Measurements from ENCODE around the gene GNAI3. TPM values are rescaled to one million over a fixed set of nuclear protein-coding genes. Genes with fewer than 3 reads are reported as not detected.

GNAI3 gene
- total RNA-seq, 6 donors from 2014 or later, result 2.2 to 9.0 (median 6.0) TPM

DNA sequence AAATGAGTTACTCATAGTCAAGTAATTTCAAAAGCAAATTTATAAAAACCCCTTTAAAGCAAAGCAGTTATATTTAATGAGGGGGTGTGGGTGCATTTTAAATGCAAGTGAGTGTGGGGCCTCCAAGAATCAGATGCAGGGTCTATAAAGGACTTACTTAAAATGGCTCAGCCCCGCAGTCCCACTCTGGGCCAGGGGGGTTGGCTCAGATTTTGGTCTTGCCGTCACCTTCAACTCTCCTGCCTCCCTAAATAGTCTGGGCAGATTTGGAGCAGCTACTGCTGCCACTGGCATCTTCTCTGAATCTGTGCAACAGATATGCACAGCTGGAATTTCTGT, 87.4 kb downstream of the GNAI3 start:
- H3K4me1 ChIP-seq, result peaks cover 0 to 8% (median 6%) of the 10 kb centered on the region in 4 donors
- DNase-seq (no peak), ATAC-seq (ENCODE audit: low FRiP score in 2 of 2) (no peak)
- WGBS, 2 donors, result 76 to 93% methylated on average over 2 of the region's 2 CpGs
- H3K27ac ChIP-seq, result no peak overlapping the region
- no peaks in the 10 kb centered on the region for H3K27me3 ChIP-seq
- no peak overlapping the region for H3K4me3 ChIP-seq
- TF ChIP-seq POLR2A (IDR thresholded peaks at IDR 0.05), result no peak
- TF ChIP-seq EP300 (IDR thresholded peaks at IDR 0.05), result no peak
- TF ChIP-seq POLR2AphosphoS5 (IDR thresholded peaks at IDR 0.05), result no peak
- no peak for TF ChIP-seq CTCF (IDR thresholded peaks at IDR 0.05)
- H3K36me3 ChIP-seq, result peaks cover 6 to 12% (median 10%) of the 10 kb centered on the region in 4 donors
- no peaks in the 10 kb centered on the region for H3K9me3 ChIP-seq

DNA sequence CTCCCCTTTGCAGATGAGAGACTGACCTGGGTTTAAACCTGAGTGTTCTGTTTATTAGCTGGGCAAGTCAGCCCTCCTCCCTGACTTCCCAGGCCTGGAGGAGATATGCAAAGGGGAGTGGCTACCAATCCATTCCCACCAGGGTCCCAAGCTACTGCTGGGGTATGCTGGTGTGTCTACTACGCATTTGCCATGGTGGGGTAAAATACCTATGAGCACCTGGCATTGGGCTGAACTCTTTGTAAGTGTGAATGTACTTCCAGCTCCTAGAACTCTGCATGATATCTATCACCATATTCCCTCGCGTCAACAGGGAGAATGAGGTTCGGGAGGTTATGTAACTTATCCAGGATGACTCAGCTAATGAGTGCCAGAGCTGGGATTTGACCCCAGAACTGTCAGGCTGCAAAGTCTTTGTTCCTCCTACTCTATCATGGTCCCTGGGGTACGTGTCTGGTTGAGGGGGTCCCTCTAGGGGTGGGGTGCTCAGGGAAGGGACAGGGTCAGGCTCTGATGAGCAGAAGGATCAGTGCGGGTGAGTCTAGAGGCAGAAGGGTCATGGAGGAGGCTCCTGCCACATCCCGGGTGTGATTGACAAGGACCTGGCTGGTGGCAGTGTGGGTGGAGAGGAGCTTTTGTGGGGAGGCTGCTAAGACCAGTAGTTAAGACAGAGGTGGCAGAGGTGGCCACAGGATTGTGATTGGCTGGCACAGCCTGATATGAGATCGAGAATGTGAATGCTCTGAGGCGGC, 88.0 kb downstream of the GNAI3 start:
- 67 to 76% methylated on average over 5 to 9 of the region's 9 CpGs for WGBS, 2 donors
- Histone ChIP-seq H3K27me3 (no peaks in the 10 kb centered on the region), H3K4me3 (no peak overlapping the region), H3K4me1 (peaks cover 0 to 8% (median 6%) of the 10 kb centered on the region in 4 donors), H3K9me3 (no peaks in the 10 kb centered on the region), H3K27ac (no peak overlapping the region), H3K36me3 (peaks cover under 1 to 6% (median 5%) of the 10 kb centered on the region in 4 donors)
- ATAC-seq (ENCODE audit: low FRiP score in 2 of 2) (peak in 1 of 2 donors; percentile 62), DNase-seq (no peak)
- TF ChIP-seq EP300 (IDR thresholded peaks at IDR 0.05), result no peak
- TF ChIP-seq CTCF (IDR thresholded peaks at IDR 0.05), result no peak

DNA sequence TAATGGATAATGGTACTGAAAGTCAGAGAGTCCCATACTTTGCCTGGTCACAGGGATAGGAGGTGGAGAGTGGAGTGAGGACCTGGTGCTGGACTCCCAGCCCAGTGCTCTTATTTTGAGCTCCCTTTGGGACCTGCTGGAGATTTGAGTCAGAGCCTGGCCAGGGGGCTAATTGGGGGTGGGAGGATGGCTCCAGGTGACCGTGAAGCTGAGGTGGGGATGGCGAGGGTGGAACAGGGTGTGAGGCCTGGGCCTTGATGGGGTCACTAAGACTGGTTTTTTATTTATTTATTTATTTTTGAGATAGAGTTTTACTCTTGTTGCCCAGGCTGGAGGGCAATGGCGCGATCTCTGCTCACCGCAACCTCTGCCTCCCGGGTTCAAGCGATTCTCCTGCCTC, 89.0 kb downstream of the GNAI3 start:
- H3K27me3 ChIP-seq, result no peaks in the 10 kb centered on the region
- no peak overlapping the region for H3K4me3 ChIP-seq
- TF ChIP-seq EP300 (IDR thresholded peaks at IDR 0.05) (no peak), CTCF (IDR thresholded peaks at IDR 0.05) (no peak), POLR2AphosphoS5 (IDR thresholded peaks at IDR 0.05) (no peak), POLR2A (IDR thresholded peaks at IDR 0.05) (no peak)
- 94 to 95% methylated on average over 7 of the region's 7 CpGs for WGBS, 2 donors
- no peak for ATAC-seq (ENCODE audit: low FRiP score in 2 of 2)
- H3K36me3 ChIP-seq, result no peaks in the 10 kb centered on the region
- no peak for DNase-seq
- H3K27ac ChIP-seq, result no peak overlapping the region
- peaks cover 0 to 8% (median 6%) of the 10 kb centered on the region in 4 donors for H3K4me1 ChIP-seq
- no peaks in the 10 kb centered on the region for H3K9me3 ChIP-seq

GRCh38 chr1:109639063-109639840, 90.8 kb downstream of the GNAI3 start:
- no peak for TF ChIP-seq EP300 (IDR thresholded peaks at IDR 0.05)
- TF ChIP-seq POLR2A (IDR thresholded peaks at IDR 0.05), result no peak
- no peak for TF ChIP-seq CTCF (IDR thresholded peaks at IDR 0.05)
- no peak for TF ChIP-seq POLR2AphosphoS5 (IDR thresholded peaks at IDR 0.05)
- Histone ChIP-seq H3K9me3 (no peaks in the 10 kb centered on the region), H3K27me3 (no peaks in the 10 kb centered on the region), H3K4me1 (peaks cover 0 to 16% (median 13%) of the 10 kb centered on the region in 4 donors), H3K4me3 (no peak overlapping the region), H3K27ac (no peak overlapping the region), H3K36me3 (no peaks in the 10 kb centered on the region)
- ATAC-seq (ENCODE audit: low FRiP score in 2 of 2) (no peak), DNase-seq (peak in 1 of 2 donors; percentile 24)
- WGBS, 2 donors, result 83 to 88% methylated on average over 5 to 9 of the region's 9 CpGs

Measured in upper lobe of left lung (tissue), 6 donors.